Ovary (tissue), 3 donors: ENCODE data around the gene TRMT61A.

ENCODE experiments used
- CTCF ChIP-seq, 3 donors: fragments of 450-650 bp in 2 of 3; fragments of 200-600 bp in 1 of 3; IDR thresholded peaks; one replicate each; pipeline versions ENCODE4 v1.5.1 to v1.8.0; 2016 to 2022; ENCODE audit warnings: antibody characterized with exemption in 3 of 3, mild to moderate bottlenecking in 1 of 3
- POLR2A ChIP-seq: fragments of 450-650 bp; IDR thresholded peaks from one replicate; pipeline ENCODE4 v1.6.1; 2017; ENCODE audit warnings: antibody characterized with exemption, mild to moderate bottlenecking, moderate library complexity
- donor health status: DM: no; HTN: no; CAD: no.

- TF ChIP-seq CTCF (IDR thresholded peaks at IDR 0.05) = no peak
- no peak for TF ChIP-seq POLR2A
Observed at GRCh38 chr14:103576371-103577024, 47.5 kb downstream of the TRMT61A start.
